Muscle layer of colon (tissue), 2 donors: Measurements from ENCODE around the gene HSDL1.

Source experiments
- H3K27ac ChIP-seq: one replicate; pipeline ENCODE4 v1.7.0; 2013; ENCODE audit warnings: low read depth, mild to moderate bottlenecking, low read length, moderate library complexity
- H3K27me3 ChIP-seq, 2 donors: one replicate each; pipeline ENCODE4 v1.7.0; 2013; ENCODE audit warnings: low read length in 2 of 2, mild to moderate bottlenecking in 2 of 2; ENCODE audit not compliant: insufficient read depth in 2 of 2, control insufficient read depth in 1 of 2
- H3K36me3 ChIP-seq: one replicate; pipeline ENCODE4 v1.7.0; 2013; ENCODE audit warnings: mild to moderate bottlenecking, low read length; ENCODE audit not compliant: insufficient read depth
- H3K4me1 ChIP-seq: one replicate; pipeline ENCODE4 v1.7.0; 2013; ENCODE audit warnings: mild to moderate bottlenecking, low read length; ENCODE audit not compliant: insufficient read depth
- H3K4me3 ChIP-seq, 2 donors: one replicate each; pipeline ENCODE4 v1.7.0; 2013; ENCODE audit warnings: low read length in 2 of 2, low read depth in 1 of 2, mild to moderate bottlenecking in 1 of 2, moderate library complexity in 1 of 2
- H3K9ac ChIP-seq: one replicate; pipeline ENCODE4 v1.7.0; 2013; ENCODE audit warnings: low read length
- H3K9me3 ChIP-seq: one replicate; pipeline ENCODE4 v1.7.0; 2013; ENCODE audit warnings: mild to moderate bottlenecking, low read length
- donor health status: abdominal sarcoma.
- donor health status: Adenocarcinoma of cecum.

The HSDL1 gene

DNA sequence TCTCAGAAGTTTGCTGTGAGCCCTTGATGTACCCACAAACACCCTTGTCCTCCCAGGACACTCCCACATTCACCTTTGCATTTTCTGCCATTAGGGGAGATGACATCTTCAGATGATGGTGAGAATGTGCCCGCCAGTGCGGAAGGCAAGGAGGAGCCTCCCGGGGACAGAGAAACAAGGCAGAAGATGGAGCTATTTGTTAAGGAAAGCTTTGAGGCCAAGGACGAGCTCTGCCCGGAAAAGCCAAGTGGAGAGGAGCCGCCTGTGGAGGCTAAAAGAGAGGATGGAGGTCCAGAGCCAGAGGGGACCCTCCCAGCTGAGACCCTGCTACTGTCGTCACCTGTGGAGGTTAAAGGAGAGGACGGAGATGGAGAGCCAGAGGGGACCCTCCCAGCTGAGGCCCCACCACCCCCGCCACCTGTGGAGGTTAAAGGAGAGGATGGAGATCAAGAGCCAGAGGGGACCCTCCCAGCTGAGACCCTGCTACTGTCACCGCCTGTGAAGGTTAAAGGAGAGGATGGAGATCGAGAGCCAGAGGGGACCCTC lies 24.9 kb upstream of the HSDL1 start:
- Histone ChIP-seq H3K9ac (no peak overlapping the region), H3K9me3 (no peaks in the 10 kb centered on the region), H3K27me3 (peaks cover 0 to 5% of the 10 kb centered on the region in 2 donors), H3K4me1 (no peaks in the 10 kb centered on the region), H3K27ac (no peak overlapping the region), H3K4me3 (no peak overlapping the region), H3K36me3 (no peaks in the 10 kb centered on the region)

DNA sequence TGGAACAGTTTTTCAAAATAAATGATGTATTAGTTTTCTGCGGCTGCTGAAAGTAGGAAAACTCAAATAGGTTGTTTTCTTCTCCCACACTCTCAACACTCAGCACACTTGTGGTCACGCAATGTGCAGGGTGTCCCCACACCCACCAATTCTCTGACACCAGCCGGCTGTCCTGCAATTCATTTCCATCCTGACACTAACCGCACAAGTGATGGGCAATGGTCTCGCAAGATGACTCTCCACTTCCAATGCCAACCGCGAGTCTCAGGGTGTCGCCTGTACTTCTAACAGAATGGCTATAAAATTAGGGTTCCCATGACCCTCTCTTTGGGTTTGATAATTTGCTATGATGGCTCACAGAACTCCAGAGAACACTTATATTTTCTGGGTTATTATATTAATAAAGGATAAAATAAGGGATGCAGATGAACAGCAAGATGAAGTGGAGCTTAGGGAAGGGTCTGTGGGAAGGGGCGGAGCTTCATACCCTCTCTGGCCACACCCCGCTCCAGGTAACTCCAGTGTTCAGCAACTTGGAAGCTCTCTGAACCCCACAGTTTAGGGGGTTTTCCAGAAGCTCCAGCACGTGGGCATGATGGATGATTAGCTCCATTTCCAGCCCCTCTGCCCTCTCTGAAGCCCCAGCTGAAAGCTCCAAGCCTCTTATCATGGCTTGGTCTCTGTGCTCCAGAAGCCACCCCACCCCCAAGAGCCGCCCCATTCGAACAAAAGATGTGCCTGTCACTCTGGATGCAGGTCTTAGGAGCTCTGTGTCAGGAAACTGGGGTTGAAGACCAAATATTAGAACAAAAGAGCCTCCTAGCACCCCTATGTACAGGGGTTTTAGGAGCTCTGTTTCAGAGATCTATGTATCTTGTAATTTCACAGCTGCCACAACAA lies 22.1 kb upstream of the HSDL1 start:
- no peak overlapping the region for H3K4me3 ChIP-seq
- H3K27me3 ChIP-seq: peaks cover 0 to 5% of the 10 kb centered on the region in 2 donors
- H3K27ac ChIP-seq: no peak overlapping the region
- H3K9me3 ChIP-seq: no peaks in the 10 kb centered on the region
- no peaks in the 10 kb centered on the region for H3K4me1 ChIP-seq
- no peaks in the 10 kb centered on the region for H3K36me3 ChIP-seq
- no peak overlapping the region for H3K9ac ChIP-seq

- Histone ChIP-seq H3K4me3 (no peak overlapping the region), H3K9ac (no peak overlapping the region), H3K9me3 (no peaks in the 10 kb centered on the region), H3K27me3 (peaks cover 0 to 9% of the 10 kb centered on the region in 2 donors), H3K36me3 (no peaks in the 10 kb centered on the region), H3K4me1 (no peaks in the 10 kb centered on the region), H3K27ac (no peak overlapping the region)
Observed at GRCh38 chr16:84165746-84166145, 20.8 kb upstream of the HSDL1 start.

GRCh38 chr16:84161801-84162200 lies 16.8 kb upstream of the HSDL1 start:
- Histone ChIP-seq H3K4me1 (no peaks in the 10 kb centered on the region), H3K27me3 (peaks cover 0 to 4% of the 10 kb centered on the region in 2 donors), H3K36me3 (no peaks in the 10 kb centered on the region)

GRCh38 chr16:84161037-84161436 lies 16.1 kb upstream of the HSDL1 start:
- H3K4me3 ChIP-seq: no peak overlapping the region
- no peaks in the 10 kb centered on the region for H3K4me1 ChIP-seq
- H3K27ac ChIP-seq: no peak overlapping the region
- H3K9me3 ChIP-seq: no peaks in the 10 kb centered on the region
- H3K36me3 ChIP-seq: no peaks in the 10 kb centered on the region
- peaks cover 0 to 4% of the 10 kb centered on the region in 2 donors for H3K27me3 ChIP-seq
- H3K9ac ChIP-seq: no peak overlapping the region

More at GRCh38 chr16:84161801-84162200, 16.8 kb upstream of the HSDL1 start:
- no peak overlapping the region for H3K27ac ChIP-seq
- H3K9ac ChIP-seq: no peak overlapping the region
- H3K4me3 ChIP-seq: no peak overlapping the region
- H3K9me3 ChIP-seq: no peaks in the 10 kb centered on the region

DNA sequence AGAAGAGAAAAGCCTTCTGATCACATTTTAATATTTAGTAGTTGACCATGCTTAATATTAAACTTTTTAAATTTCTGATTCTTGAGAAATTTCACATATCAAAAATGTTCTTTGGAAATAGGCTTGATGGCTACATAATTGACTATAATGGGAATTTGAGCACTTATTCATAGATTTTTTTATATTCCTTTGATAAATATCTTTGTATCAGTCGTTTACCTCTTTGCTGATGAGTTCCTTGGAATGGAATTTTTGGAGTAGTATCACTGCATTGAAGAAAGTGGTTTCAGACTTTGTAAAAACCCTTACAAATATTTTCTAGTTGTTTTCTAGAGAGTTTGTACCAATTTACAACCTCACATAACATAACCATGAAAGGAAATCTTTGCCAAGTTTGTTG lies 14.8 kb upstream of the HSDL1 start:
- no peaks in the 10 kb centered on the region for H3K4me1 ChIP-seq
- no peaks in the 10 kb centered on the region for H3K9me3 ChIP-seq
- H3K36me3 ChIP-seq: no peaks in the 10 kb centered on the region
- peaks cover 0 to 4% of the 10 kb centered on the region in 2 donors for H3K27me3 ChIP-seq
- no peak overlapping the region for H3K9ac ChIP-seq
- no peak overlapping the region for H3K27ac ChIP-seq
- no peak overlapping the region for H3K4me3 ChIP-seq

DNA sequence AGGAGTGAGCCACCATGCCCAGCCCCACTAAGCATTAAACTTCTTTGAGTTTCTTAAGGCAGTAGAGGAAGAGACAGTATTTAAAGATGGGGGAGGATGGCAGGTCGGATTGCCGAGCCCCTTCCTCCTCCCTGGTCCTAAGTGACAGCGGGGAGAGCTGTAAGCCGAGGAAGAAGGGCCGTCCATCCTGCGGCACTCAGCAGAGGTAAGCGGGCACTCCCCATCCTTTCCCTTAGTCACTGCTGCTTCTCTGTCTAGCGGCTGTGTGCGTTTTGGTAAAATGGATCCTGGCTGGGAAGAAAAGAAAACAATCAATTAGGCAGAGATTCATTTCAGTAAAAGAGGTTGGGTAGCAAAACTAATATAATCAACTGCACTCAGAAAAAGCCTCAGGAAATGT lies 14.0 kb upstream of the HSDL1 start:
- peaks cover 0 to 4% of the 10 kb centered on the region in 2 donors for H3K27me3 ChIP-seq
- no peaks in the 10 kb centered on the region for H3K4me1 ChIP-seq
- H3K9ac ChIP-seq: no peak overlapping the region
- H3K27ac ChIP-seq: no peak overlapping the region
- H3K36me3 ChIP-seq: no peaks in the 10 kb centered on the region
- H3K9me3 ChIP-seq: no peaks in the 10 kb centered on the region
- no peak overlapping the region for H3K4me3 ChIP-seq

- Histone ChIP-seq H3K27ac (no peak overlapping the region), H3K27me3 (peaks cover 0 to 4% of the 10 kb centered on the region in 2 donors), H3K4me1 (no peaks in the 10 kb centered on the region), H3K36me3 (no peaks in the 10 kb centered on the region), H3K9me3 (no peaks in the 10 kb centered on the region), H3K4me3 (no peak overlapping the region), H3K9ac (no peak overlapping the region)
Observed at GRCh38 chr16:84156342-84156784, 11.4 kb upstream of the HSDL1 start.

DNA sequence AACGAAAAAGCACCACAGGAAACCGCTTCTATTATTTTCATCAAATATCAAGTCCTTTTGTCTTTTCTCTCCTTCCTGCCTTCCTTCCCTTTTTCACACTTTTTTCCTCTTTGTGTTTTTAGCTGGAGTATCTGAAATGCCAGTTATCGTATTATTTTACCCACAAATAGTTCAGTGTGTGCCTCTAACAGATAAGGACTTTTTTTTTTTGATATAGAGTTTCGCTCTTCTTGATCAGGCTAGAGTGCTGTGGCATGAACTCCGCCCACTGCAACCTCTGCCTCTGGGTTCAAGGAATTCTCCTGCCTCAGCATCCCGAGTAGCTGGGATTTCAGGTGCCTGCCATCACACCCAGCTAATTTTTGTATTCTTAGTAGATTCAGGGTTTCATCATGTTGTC lies 10.8 kb upstream of the HSDL1 start:
- no peaks in the 10 kb centered on the region for H3K9me3 ChIP-seq
- no peaks in the 10 kb centered on the region for H3K27me3 ChIP-seq
- H3K4me1 ChIP-seq: no peaks in the 10 kb centered on the region
- H3K27ac ChIP-seq: no peak overlapping the region
- H3K36me3 ChIP-seq: no peaks in the 10 kb centered on the region
- no peak overlapping the region for H3K4me3 ChIP-seq
- H3K9ac ChIP-seq: no peak overlapping the region

- H3K27me3 ChIP-seq: no peaks in the 10 kb centered on the region
- H3K27ac ChIP-seq: no peak overlapping the region
Observed at GRCh38 chr16:84155226-84155625, 10.2 kb upstream of the HSDL1 start.

GRCh38 chr16:84153660-84154214 lies 8.8 kb upstream of the HSDL1 start:
- Histone ChIP-seq H3K9ac (no peak overlapping the region), H3K4me1 (no peaks in the 10 kb centered on the region), H3K27ac (no peak overlapping the region), H3K27me3 (no peaks in the 10 kb centered on the region), H3K4me3 (no peak overlapping the region), H3K9me3 (no peaks in the 10 kb centered on the region), H3K36me3 (no peaks in the 10 kb centered on the region)

More at GRCh38 chr16:84155226-84155625, 10.2 kb upstream of the HSDL1 start:
- no peaks in the 10 kb centered on the region for H3K36me3 ChIP-seq
- H3K4me1 ChIP-seq: no peaks in the 10 kb centered on the region
- no peaks in the 10 kb centered on the region for H3K9me3 ChIP-seq
- H3K9ac ChIP-seq: no peak overlapping the region
- H3K4me3 ChIP-seq: no peak overlapping the region
